ENCODE measurements around the gene FOXRED2.
A peak's percentile ranks its signal among the peaks of the same experiment; 100 is the strongest.

DNA sequence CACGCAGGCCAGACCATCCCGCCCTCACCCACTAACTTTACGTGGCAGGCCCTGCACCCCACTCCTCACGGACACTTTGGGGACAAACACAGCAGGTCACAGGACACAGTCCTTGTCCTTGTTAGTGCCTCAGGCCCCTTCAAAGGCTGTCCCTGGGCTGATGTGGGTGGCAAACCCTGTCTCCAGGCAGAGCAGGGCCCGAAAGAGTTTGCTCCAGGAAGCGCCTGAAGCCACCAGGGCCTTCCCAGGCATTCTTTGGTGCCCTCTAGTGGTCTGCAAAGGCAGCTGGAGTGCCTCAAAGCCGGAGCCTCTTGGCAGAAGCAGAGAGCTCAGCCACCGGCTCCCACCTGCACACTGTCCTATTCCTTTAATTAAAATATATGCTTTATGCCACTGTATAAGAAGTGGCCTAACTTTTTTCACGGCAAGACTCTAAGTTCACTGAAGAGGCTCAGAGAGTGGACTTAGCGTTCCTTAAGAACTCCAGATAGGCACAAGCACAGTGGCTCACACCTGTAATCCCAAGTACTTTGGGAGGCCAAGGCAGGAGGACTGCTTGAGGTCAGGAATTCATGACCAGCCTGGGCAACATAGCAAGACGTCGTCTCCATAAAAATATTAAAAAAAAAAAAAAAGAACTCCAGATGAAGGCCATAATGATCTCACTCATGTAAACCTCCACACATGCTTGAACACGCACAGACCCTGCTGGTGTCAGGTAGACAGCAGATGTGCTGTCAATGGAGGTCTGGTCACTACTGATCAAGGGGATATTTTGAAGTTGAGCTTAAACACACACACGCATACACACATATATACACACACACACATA, 36.5 kb downstream of the FOXRED2 start:
- TF ChIP-seq, protein P1, sequence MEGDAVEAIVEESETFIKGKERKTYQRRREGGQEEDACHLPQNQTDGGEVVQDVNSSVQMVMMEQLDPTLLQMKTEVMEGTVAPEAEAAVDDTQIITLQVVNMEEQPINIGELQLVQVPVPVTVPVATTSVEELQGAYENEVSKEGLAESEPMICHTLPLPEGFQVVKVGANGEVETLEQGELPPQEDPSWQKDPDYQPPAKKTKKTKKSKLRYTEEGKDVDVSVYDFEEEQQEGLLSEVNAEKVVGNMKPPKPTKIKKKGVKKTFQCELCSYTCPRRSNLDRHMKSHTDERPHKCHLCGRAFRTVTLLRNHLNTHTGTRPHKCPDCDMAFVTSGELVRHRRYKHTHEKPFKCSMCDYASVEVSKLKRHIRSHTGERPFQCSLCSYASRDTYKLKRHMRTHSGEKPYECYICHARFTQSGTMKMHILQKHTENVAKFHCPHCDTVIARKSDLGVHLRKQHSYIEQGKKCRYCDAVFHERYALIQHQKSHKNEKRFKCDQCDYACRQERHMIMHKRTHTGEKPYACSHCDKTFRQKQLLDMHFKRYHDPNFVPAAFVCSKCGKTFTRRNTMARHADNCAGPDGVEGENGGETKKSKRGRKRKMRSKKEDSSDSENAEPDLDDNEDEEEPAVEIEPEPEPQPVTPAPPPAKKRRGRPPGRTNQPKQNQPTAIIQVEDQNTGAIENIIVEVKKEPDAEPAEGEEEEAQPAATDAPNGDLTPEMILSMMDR (conservative IDR thresholded peaks at IDR 0.05): peak; percentile 99
- no peak for TF ChIP-seq EZH2 (IDR thresholded peaks at IDR 0.05; ENCODE audit: low read depth)
